22Rv1 (cell line): ENCODE measurements around the gene HSD11B1L.

ENCODE experiments used
- H3K27ac ChIP-seq: fragments of 450-650 bp; 2 replicates; pipeline ENCODE4 v1.5.1; 2017
- ZFX ChIP-seq: fragments of 450-650 bp; IDR thresholded peaks from 2 replicates; pipeline ENCODE4 v1.6.1; 2017; ENCODE audit warnings: antibody characterized with exemption, borderline replicate concordance
- TF ChIP-seq, protein P1 (sequence below): fragments of 450-650 bp; IDR thresholded peaks from 2 replicates; pipeline ENCODE4 v1.5.1; 2017; ENCODE audit warnings: mild to moderate bottlenecking

HSD11B1L gene

DNA sequence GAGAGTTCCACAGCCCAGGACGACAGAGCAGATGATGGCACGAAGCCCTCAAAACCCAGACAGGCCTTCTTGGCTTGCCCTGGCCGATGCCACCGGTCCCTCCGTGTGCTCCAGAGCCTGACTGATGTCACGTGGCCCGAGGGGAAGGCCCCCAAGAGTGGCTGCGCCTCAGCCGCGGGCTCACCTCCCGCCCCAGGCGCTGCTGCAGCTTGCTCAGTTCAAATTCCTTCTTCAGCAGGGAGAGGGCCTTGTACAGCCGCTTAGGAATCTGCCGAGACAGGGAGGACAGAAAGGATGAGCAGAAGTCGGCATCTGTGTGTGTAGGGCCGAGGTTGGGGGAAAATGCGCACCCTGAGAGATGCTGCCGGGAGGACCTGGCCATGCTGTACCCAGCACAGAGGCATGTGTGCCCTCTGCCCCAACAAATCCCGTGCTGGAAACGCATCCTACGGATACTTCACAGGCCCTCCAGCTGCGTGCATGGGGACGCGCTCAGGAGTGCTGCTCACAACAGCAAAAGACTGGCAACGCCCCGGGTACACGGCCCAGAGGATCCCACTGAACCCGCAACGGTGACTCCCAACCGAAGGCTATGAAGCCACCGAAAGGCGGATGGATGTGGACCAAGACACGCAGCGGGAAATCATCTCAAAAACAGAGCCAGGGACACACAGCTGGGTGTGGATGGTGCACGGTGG lies 26.2 kb downstream of the HSD11B1L start:
- no peak overlapping the region for H3K27ac ChIP-seq
- TF ChIP-seq, protein P1, sequence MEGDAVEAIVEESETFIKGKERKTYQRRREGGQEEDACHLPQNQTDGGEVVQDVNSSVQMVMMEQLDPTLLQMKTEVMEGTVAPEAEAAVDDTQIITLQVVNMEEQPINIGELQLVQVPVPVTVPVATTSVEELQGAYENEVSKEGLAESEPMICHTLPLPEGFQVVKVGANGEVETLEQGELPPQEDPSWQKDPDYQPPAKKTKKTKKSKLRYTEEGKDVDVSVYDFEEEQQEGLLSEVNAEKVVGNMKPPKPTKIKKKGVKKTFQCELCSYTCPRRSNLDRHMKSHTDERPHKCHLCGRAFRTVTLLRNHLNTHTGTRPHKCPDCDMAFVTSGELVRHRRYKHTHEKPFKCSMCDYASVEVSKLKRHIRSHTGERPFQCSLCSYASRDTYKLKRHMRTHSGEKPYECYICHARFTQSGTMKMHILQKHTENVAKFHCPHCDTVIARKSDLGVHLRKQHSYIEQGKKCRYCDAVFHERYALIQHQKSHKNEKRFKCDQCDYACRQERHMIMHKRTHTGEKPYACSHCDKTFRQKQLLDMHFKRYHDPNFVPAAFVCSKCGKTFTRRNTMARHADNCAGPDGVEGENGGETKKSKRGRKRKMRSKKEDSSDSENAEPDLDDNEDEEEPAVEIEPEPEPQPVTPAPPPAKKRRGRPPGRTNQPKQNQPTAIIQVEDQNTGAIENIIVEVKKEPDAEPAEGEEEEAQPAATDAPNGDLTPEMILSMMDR = no peak
- TF ChIP-seq ZFX = no peak

DNA sequence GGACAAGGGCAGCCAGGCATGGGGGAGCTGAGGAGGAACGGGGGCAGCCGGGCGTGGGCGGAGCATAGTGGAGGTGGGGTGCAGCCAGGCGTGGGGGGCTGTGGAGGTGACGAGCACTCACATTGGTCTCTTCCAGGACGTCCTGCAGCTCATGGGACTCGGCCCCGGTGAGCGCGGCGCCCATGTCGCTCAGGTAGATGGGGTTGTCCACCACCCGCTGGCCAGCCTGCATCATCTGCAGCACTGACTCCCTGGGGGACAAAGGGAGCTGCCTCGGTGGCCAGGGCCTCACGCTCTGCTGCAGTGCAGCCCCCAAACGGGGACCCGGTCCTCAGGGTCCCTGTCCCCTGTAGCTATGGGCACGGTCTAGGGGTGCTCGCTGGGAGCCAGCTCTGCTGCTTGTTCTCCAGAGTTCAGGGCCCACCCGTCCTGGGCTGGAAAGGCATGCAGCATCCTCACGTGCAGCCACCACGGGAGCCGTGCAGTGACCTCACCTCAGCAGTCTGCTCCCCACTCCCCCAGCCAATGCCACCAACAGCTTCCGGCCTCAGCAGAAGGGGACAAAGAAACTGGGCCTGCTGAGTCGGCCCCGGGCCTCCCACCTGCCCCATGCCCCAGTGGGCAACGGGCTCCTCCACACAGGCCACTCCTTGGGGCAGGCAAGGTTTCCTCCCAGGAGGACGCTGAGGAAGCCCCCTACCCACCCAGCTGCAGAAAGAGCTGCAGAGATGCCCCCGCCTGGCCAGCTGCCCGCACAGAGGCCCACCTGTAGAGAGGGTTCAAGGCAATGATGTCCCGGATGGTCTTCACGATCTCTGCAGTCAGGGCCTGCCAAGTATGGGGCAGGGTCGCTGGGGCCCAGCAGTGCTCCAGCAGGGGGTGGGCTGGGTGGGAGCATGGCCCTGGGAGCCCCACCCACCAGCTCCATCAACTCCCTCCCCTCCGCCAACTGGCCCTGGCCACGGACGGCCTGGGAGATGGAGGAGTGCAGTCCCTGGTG lies 27.0 kb downstream of the HSD11B1L start:
- no peak overlapping the region for H3K27ac ChIP-seq
- TF ChIP-seq ZFX = no peak
- TF ChIP-seq, protein P1 = no peak

DNA sequence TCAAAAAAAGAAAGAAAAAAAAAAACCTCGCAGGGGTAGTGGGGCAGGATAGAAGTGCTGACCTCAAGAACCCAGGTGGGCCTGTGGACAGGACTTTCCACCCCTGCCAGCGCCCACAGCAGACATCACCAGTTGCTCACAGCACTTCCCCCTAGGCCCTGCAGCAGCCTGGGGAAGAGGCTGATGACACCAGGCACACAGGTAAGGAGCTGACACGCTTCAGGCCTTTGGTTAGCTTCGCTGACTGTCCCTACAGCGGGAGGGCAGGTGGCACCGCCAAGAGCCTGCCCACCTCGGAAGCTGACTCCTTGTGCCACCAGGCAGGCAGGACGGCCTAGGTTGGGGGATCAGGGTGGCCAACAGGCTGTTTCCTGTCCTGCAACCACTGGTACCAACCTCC lies 30.2 kb downstream of the HSD11B1L start:
- TF ChIP-seq, protein P1 = no peak
- no peak for TF ChIP-seq ZFX

DNA sequence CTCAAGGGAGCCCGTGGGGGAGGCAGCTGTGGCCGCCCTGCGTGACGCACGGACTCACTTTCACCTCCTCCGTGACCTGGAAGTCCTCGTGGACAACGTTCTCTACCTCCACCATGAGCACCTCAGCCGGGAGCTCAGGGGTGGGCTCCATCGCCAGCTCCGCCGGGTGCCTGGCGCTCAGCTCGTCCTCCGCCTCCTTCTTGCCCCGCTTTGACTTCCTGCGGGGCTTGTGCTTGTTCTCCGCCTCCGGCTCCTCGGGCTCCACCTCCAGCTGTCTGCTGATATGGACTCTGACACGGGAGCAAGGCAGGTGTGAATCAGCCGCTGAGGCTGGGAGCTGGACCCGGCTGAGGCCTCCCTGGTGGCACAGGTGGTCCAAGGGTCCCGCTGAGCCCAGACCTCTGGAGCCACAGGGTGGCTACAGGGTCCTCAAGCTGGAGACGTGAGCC lies 30.9 kb downstream of the HSD11B1L start:
- no peak overlapping the region for H3K27ac ChIP-seq
- TF ChIP-seq, protein P1 = no peak
- TF ChIP-seq ZFX = no peak

More for the DNA sequence above, 30.2 kb downstream of the HSD11B1L start:
- no peak overlapping the region for H3K27ac ChIP-seq

DNA sequence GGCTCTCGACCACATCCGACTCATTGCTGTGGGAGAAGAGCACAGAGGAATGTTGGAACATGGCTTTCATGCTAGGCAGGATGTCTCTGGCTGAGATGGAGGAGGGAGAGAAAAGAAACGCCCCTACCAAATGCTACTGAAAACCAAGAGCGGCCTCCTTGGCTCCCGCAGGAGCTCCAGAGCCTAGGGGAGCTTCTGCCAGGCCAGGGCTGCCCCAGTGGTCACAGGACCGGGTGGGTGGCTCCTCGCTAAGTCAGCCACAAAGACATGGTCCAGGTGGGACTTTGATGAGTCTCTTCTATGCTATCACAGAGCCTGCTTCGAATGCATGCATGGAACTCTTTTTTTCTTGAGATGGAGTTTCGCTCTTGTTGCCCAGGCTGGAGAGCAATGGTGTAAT lies 32.4 kb downstream of the HSD11B1L start:
- no peak for TF ChIP-seq ZFX
- TF ChIP-seq, protein P1 = no peak
- no peak overlapping the region for H3K27ac ChIP-seq

DNA sequence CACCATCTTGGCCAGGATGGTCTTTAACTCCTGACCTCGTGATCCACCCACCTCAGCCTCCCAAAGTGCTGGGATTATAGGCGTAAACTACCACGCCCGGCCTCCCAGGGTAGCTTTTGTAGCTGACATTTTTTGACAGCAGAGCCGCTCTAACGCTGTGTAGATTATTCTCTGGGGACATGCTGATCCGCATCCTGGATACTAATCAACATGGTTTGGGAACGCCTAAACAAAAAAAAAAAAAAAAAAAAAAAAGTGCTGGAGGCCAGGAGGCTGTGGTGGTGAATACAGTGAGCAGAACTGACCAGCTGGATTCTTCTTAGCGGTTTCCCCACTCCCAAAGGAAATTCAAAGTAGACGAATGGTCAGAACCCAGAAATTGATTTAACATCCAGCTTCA lies 34.0 kb downstream of the HSD11B1L start:
- no peak overlapping the region for H3K27ac ChIP-seq
- TF ChIP-seq ZFX = no peak
- TF ChIP-seq, protein P1 = no peak
